Keratinocyte (primary cell): ENCODE results near the gene RAB23. TPM values are rescaled to one million over a fixed set of nuclear protein-coding genes. Genes with fewer than 3 reads are reported as not detected.
A peak's percentile ranks its signal among the peaks of the same experiment; 100 is the strongest.

Source experiments
- DNase-seq: peaks from one replicate; pipeline ENCODE4 v3.0.0-alpha.2; 2011; ENCODE audit warnings: low read depth, missing footprints, low spot score
- FAIRE-seq: peaks from 2 replicates; lab custom pipeline; 2011; peaks lifted over from hg19 to GRCh38; lab: Jason Lieb, UNC
- H2AFZ ChIP-seq: 2 replicates; pipeline ENCODE4 v1.6.0; 2012; ENCODE audit warnings: low read length, control low read depth, inconsistent platforms; ENCODE audit not compliant: control insufficient read depth
- H3K27ac ChIP-seq: 2 replicates; pipeline ENCODE4 v1.5.1; 2011; ENCODE audit warnings: low read length; ENCODE audit not compliant: control insufficient read depth, insufficient read depth
- H3K27me3 ChIP-seq: 3 replicates; pipeline ENCODE4 v1.6.0; 2011; ENCODE audit warnings: low read length; ENCODE audit not compliant: control insufficient read depth, insufficient read depth; ENCODE audit errors: extremely low read depth
- H3K36me3 ChIP-seq, 2 experiments: 2 replicates in 1 of 2; 3 replicates in 1 of 2; pipeline ENCODE4 v1.5.1; 2011; ENCODE audit warnings: low read length in 2 of 2, mild to moderate bottlenecking in 1 of 2; ENCODE audit not compliant: control insufficient read depth in 2 of 2, insufficient read depth in 2 of 2; ENCODE audit errors: extremely low read depth in 1 of 2
- H3K4me1 ChIP-seq: 3 replicates; pipeline ENCODE4 v1.5.1; 2011; ENCODE audit warnings: low read length; ENCODE audit not compliant: control insufficient read depth, insufficient read depth; ENCODE audit errors: extremely low read depth
- H3K4me2 ChIP-seq: 3 replicates; pipeline ENCODE4 v1.6.0; 2011; ENCODE audit warnings: low read depth, low read length; ENCODE audit not compliant: control insufficient read depth, insufficient read depth; ENCODE audit errors: extremely low read depth
- H3K4me3 ChIP-seq, 3 experiments: fragments of 200-600 bp in 1 of 3; sonication (generic) in 1 of 3; 2 replicates in 2 of 3; 3 replicates in 1 of 3; pipeline ENCODE4 v1.5.1; 2011 to 2016; ENCODE audit warnings: low read length in 3 of 3, mild to moderate bottlenecking in 3 of 3, control low read depth in 2 of 3, inconsistent platforms in 1 of 3, low read depth in 1 of 3, mixed read lengths in 1 of 3, mixed run types in 1 of 3, moderate library complexity in 1 of 3; ENCODE audit not compliant: control insufficient read depth in 2 of 3, insufficient read depth in 2 of 3; ENCODE audit errors: extremely low read depth in 1 of 3
- H3K79me2 ChIP-seq: 2 replicates; pipeline ENCODE4 v1.6.0; 2012; ENCODE audit warnings: low read length; ENCODE audit not compliant: control insufficient read depth, insufficient read depth
- H3K9ac ChIP-seq: 3 replicates; pipeline ENCODE4 v1.6.0; 2011; ENCODE audit warnings: low read length; ENCODE audit not compliant: control insufficient read depth, insufficient read depth; ENCODE audit errors: extremely low read depth
- H3K9me1 ChIP-seq: 3 replicates; pipeline ENCODE4 v1.6.0; 2011; ENCODE audit warnings: low read length; ENCODE audit not compliant: control insufficient read depth, insufficient read depth; ENCODE audit errors: extremely low read depth
- H3K9me3 ChIP-seq: 2 replicates; pipeline ENCODE4 v1.5.1; 2012; ENCODE audit warnings: low read depth, low read length; ENCODE audit not compliant: control insufficient read depth
- H4K20me1 ChIP-seq: 3 replicates; pipeline ENCODE4 v1.6.0; 2011; ENCODE audit warnings: low read length; ENCODE audit not compliant: control insufficient read depth, insufficient read depth; ENCODE audit errors: extremely low read depth
- CTCF ChIP-seq, 3 experiments: IDR thresholded peaks in 1 of 3; conservative IDR thresholded peaks in 1 of 3; optimal IDR thresholded peaks in 1 of 3; 2 replicates in 2 of 3; 3 replicates in 1 of 3; pipeline versions ENCODE3 to v1.5.1; 2011; ENCODE audit warnings: low read length in 3 of 3, mild to moderate bottlenecking in 3 of 3, moderate library complexity in 2 of 3, control low read depth in 1 of 3, inconsistent platforms in 1 of 3; ENCODE audit not compliant: insufficient read depth in 2 of 3; ENCODE audit errors: extremely low read depth in 1 of 3
- EZH2 ChIP-seq: IDR thresholded peaks from one replicate; pipeline ENCODE4 v1.6.1; 2012; ENCODE audit warnings: inconsistent platforms, mild to moderate bottlenecking, low read length, moderate library complexity
- dilution Hi-C: fragments of 300-500 bp; cut with MboI; formaldehyde crosslinking; loops from one replicate; pipeline ENCODE4 v1.7.0; 2020; ENCODE audit warnings: low sequenced_read_pairs; ENCODE audit not compliant: extremely low pct_ligation_motif_present
- polyA plus RNA-seq, 5 experiments: library from polyadenylated mRNA; depleted of rRNA in 3 of 5; stranded (reverse) in 3 of 5; stranded (forward) in 1 of 5; unstranded in 1 of 5; fragments of >200 nt; gene quantifications; 1 replicate in 1 of 5; 2 replicates in 3 of 5; 3 replicates in 1 of 5; pipeline versions ENCODE4 v1.2.1 to v1.2.3, GENCODE V29; 2011 to 2012; ENCODE audit warnings: missing spikeins in 2 of 5, low read depth in 1 of 5, low replicate concordance in 1 of 5

The RAB23 gene
- polyA plus RNA-seq, 1 donor (not counting 4 experiments of a cell fraction or from before 2014, with no cell fraction given), result 14.6 TPM

DNA sequence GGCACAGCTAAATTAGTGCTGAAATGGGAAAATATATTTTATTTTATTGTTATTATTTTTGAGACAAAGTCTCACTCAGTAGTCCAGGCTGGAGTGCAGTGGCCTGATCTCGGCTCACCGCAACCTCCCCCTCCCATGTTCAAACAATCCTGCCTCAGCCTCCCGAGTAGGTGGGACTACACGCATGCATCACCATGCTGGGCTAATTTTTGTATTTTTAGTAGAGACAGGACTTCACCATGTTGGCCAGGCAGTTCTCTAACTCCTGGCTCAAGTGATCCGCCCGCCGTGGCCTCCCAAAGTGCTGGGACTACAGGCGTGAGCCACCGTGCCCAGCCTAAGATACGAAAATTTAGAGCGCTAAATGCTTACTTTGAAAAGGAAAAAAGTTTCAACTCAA lies 4.8 kb downstream of the RAB23 start:
- H3K27me3 ChIP-seq, result no peaks in the 10 kb centered on the region
- H3K27ac ChIP-seq, result no peak overlapping the region
- H2AFZ ChIP-seq, result no peak overlapping the region
- no peaks in the 10 kb centered on the region for H3K9me3 ChIP-seq
- H4K20me1 ChIP-seq, result no peaks in the 10 kb centered on the region
- H3K4me3 ChIP-seq, result no peak overlapping the region
- H3K36me3 ChIP-seq, result no peaks in the 10 kb centered on the region
- dilution Hi-C loops, result no loop called here
- peaks cover 20% of the 10 kb centered on the region for H3K4me1 ChIP-seq
- FAIRE-seq (no peak), DNase-seq (no peak)
- no peaks in the 10 kb centered on the region for H3K9me1 ChIP-seq
- TF ChIP-seq EZH2, result no peak
- H3K79me2 ChIP-seq, result peaks cover 80% of the 10 kb centered on the region
- peak overlapping the region; percentile 57 for H3K4me2 ChIP-seq
- H3K9ac ChIP-seq, result no peak overlapping the region

DNA sequence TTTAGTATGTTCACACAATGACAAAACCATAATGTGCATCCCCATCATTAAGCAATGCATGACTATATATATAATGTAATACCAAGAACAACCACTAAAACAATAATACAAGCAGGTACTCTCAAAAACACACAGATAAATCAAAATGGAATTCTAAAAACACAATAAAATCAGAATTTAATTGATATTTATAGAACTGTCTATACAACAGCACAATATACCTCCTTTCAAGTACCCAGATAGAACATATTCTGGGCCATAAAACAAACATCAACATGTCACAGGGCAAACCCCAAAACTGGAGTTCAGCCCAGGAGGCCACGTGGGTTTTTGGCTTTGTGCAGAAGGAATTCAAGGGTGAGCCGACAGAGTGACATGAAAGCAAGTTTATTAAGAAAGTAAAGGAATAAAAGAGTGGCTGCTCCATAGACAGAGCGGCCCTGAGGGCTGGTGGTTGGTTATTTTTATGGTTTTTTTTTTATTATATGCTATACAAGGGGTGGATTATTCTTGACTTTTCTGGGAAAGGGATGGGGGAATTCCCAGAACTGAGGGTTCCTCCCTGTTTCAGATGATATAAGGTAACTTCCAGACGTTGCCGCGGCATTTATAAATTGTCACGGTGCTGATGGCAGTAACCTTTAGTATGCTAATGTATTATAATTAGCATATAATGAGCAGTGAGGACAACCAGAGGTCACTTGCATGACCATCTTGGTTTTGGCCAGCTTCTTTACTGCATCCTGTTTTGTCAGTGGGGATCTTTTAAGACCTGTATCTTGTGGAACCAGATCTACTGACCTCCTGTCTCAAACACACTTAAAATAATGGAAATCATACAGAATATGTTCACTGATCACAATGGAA lies 5.6 kb downstream of the RAB23 start:
- FAIRE-seq, result no peak
- no peaks in the 10 kb centered on the region for H3K27me3 ChIP-seq
- TF ChIP-seq CTCF (optimal IDR thresholded peaks at IDR 0.05 in 1 of 3, IDR thresholded peaks at IDR 0.05 in 1 of 3, conservative IDR thresholded peaks at IDR 0.05 in 1 of 3; ENCODE audit: extremely low read depth in 1 of 3, insufficient read depth in 2 of 3, low read length in 3 of 3) (no peak), EZH2 (no peak)
- no peak for DNase-seq
- H3K9me3 ChIP-seq, result no peaks in the 10 kb centered on the region
- H4K20me1 ChIP-seq, result no peaks in the 10 kb centered on the region
- H3K4me2 ChIP-seq, result peak overlapping the region; percentile 57
- no peaks in the 10 kb centered on the region for H3K9me1 ChIP-seq
- H3K36me3 ChIP-seq, result no peaks in the 10 kb centered on the region
- peak overlapping the region; percentile 3 for H3K27ac ChIP-seq
- H3K79me2 ChIP-seq, result peaks cover 82% of the 10 kb centered on the region
- dilution Hi-C loops, result no loop called here
- H3K9ac ChIP-seq, result no peak overlapping the region
- peaks cover 20% of the 10 kb centered on the region for H3K4me1 ChIP-seq
- peak overlapping the region in 2 of 3 experiments; percentile 1 to 38 for H3K4me3 ChIP-seq
- peak overlapping the region; percentile 42 for H2AFZ ChIP-seq
